OCI-LY7 (cell line): ENCODE data around the gene SALL4. TPM values are rescaled to one million over a fixed set of nuclear protein-coding genes. Genes with fewer than 3 reads are reported as not detected.

Experiments used
- BruUV-seq: library from RNA; stranded (reverse); fragments of 400-500 nt; replicated peaks from 2 replicates; lab custom pipeline; 2021; lab: Mats Ljungman, UMichigan
- CTCF ChIA-PET: fragments of 300-600 bp; sonication (Branson Sonifier 250); formaldehyde crosslinking; loops from one replicate; lab custom pipeline; 2022; ENCODE audit warnings: antibody characterized with exemption; ENCODE audit not compliant: unreplicated experiment; lab: Charles Lee
- POLR2A ChIA-PET: fragments of 300-600 bp; sonication (Branson Sonifier 250); formaldehyde crosslinking; loops from one replicate; lab custom pipeline; 2022; ENCODE audit warnings: antibody characterized with exemption; lab: Charles Lee
- DNase-seq: peaks from one replicate; pipeline ENCODE4 v3.0.0-alpha.2; 2015; ENCODE audit warnings: low spot score
- H2AFZ ChIP-seq: fragments of 200-600 bp; sonication (generic), shearing (Covaris generic); 2 replicates; pipeline ENCODE4 v1.6.1; 2014; ENCODE audit warnings: mild to moderate bottlenecking, antibody characterized with exemption, low read length, moderate library complexity
- H3K27ac ChIP-seq: fragments of 200-600 bp; sonication (generic); 2 replicates; pipeline ENCODE4 v1.5.1; 2014; ENCODE audit warnings: mixed run types, low read depth, mild to moderate bottlenecking, moderate library complexity, low read length, inconsistent platforms; ENCODE audit not compliant: poor library complexity, severe bottlenecking
- H3K36me3 ChIP-seq: fragments of 200-600 bp; sonication (generic); 2 replicates; pipeline ENCODE4 v1.6.1; 2014; ENCODE audit warnings: mild to moderate bottlenecking, antibody characterized with exemption, low read length, moderate library complexity, mixed read lengths; ENCODE audit not compliant: insufficient read depth
- H3K4me1 ChIP-seq: fragments of 200-600 bp; sonication (generic); 2 replicates; pipeline ENCODE4 v1.5.1; 2014; ENCODE audit warnings: mild to moderate bottlenecking, low read length; ENCODE audit not compliant: insufficient read depth, poor library complexity, severe bottlenecking
- H3K4me2 ChIP-seq: fragments of 200-600 bp; sonication (generic); 2 replicates; pipeline ENCODE4 v1.6.1; 2014; ENCODE audit warnings: mild to moderate bottlenecking, low read length
- H3K4me3 ChIP-seq: fragments of 200-600 bp; sonication (generic); 2 replicates; pipeline ENCODE4 v1.5.1; 2014; ENCODE audit warnings: mild to moderate bottlenecking, low read depth, low read length; ENCODE audit not compliant: poor library complexity, severe bottlenecking
- H3K79me2 ChIP-seq: fragments of 200-600 bp; sonication (generic); 2 replicates; pipeline ENCODE4 v1.6.1; 2016; ENCODE audit warnings: low read depth, mild to moderate bottlenecking, low read length, moderate library complexity, mixed read lengths; ENCODE audit not compliant: insufficient read depth
- H3K9me2 ChIP-seq: fragments of 200-600 bp; sonication (generic); 2 replicates; pipeline ENCODE4 v1.6.1; 2016; ENCODE audit warnings: mild to moderate bottlenecking, low read length, mixed read lengths; ENCODE audit not compliant: insufficient read depth
- H3K9me3 ChIP-seq: fragments of 200-600 bp; sonication (generic); 2 replicates; pipeline ENCODE4 v1.6.1; 2014; ENCODE audit warnings: mild to moderate bottlenecking, mixed run types, low read length, mixed read lengths
- H4K20me1 ChIP-seq: fragments of 200-600 bp; sonication (generic); 2 replicates; pipeline ENCODE4 v1.6.1; 2014; ENCODE audit warnings: mild to moderate bottlenecking, antibody characterized with exemption, low read length, moderate library complexity, mixed read lengths; ENCODE audit not compliant: insufficient read depth
- CTCF ChIP-seq: fragments of 200-600 bp; sonication (generic); conservative IDR thresholded peaks from 2 replicates; pipeline ENCODE4 v1.5.1; 2014; ENCODE audit warnings: mild to moderate bottlenecking, antibody characterized with exemption, low read length, moderate library complexity, mixed read lengths
- EZH2phosphoT487 ChIP-seq: fragments of 200-600 bp; sonication (generic); IDR thresholded peaks from 2 replicates; pipeline ENCODE4 v1.6.1; 2018; ENCODE audit warnings: low read depth, borderline replicate concordance, mild to moderate bottlenecking, mixed run types, antibody characterized with exemption, low read length, moderate library complexity, mixed read lengths
- intact Hi-C: fragments of 100-400 bp; cut with micrococcal nuclease; formaldehyde crosslinking; loops from one replicate; pipeline ENCODE4 v1.10.0; 2022; ENCODE audit not compliant: unreplicated experiment
- total RNA-seq, 2 experiments: library from RNA; depleted of rRNA in 1 of 2; stranded (reverse); fragments of >200 nt in 1 of 2; shearing (Covaris generic) in 1 of 2; gene quantifications; 2 replicates each; pipeline ENCODE4 v1.2.3, GENCODE V29; 2014 to 2022

The SALL4 gene
- total RNA-seq, 2 experiments from 2014 or later, result 0.06 TPM; not detected in 1

- TF ChIP-seq EZH2phosphoT487, result no peak
- no peak for TF ChIP-seq CTCF
- no peak for DNase-seq
- no peaks in the 10 kb centered on the region for H3K9me2 ChIP-seq
- ChIA-PET CTCF (interaction anchor here (0.6 kb wide), 1 partner anchor 21 kb away, joined by 3 read pairs; no protein-coding TSS in a partner anchor), POLR2A (no interaction called here)
- BruUV-seq, result no TSS peak
- no peaks in the 10 kb centered on the region for H3K9me3 ChIP-seq
- no peak overlapping the region for H2AFZ ChIP-seq
- H3K4me3 ChIP-seq, result no peak overlapping the region
- H4K20me1 ChIP-seq, result no peaks in the 10 kb centered on the region
- H3K4me2 ChIP-seq, result no peak overlapping the region
- H3K36me3 ChIP-seq, result no peaks in the 10 kb centered on the region
- no peaks in the 10 kb centered on the region for H3K79me2 ChIP-seq
- no peaks in the 10 kb centered on the region for H3K4me1 ChIP-seq
- intact Hi-C loops, result no loop called here
- H3K27ac ChIP-seq, result no peak overlapping the region
Measured at GRCh38 chr20:51799401-51799860, 2.9 kb downstream of the SALL4 start.

DNA sequence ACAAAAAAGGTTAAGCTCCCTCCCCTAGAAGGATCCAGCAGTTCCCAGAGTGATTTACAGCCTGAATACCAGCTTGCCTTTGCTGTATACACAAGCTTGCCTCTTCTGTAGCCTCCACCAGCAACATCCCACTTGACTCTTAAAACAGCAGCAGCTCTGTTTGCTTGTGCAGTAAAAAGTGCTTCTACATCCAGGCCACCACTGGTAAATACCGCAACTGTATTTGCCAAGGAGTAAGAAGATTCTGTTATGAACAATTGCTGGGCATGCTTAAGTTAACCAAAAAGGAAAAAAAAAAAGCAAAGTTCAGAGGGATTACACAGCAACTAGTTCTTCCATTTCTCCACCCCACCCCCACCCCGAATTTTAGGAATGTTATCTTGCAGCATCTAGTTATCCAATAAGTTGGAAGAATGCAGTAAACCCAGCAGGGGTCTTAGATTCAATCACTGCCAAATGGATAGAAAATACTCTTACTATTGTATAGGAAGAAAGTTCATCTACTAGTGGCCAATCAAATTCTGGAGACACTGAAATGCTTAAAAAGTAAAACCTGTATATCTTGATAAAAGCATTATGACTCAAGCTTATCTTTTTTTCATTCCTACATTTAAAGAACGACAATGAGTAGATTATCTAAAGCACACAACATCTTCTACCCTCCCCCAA, 4.8 kb downstream of the SALL4 start:
- no peaks in the 10 kb centered on the region for H3K36me3 ChIP-seq
- no peak overlapping the region for H3K4me2 ChIP-seq
- H3K27ac ChIP-seq, result no peak overlapping the region
- H3K9me2 ChIP-seq, result no peaks in the 10 kb centered on the region
- H2AFZ ChIP-seq, result no peak overlapping the region
- H3K79me2 ChIP-seq, result no peaks in the 10 kb centered on the region
- POLR2A ChIA-PET, result no interaction called here
- BruUV-seq, result no TSS peak
- intact Hi-C loops, result loop anchor here (2.0 kb wide), 1 partner anchor 159 kb away; no protein-coding TSS in a partner anchor
- no peak for DNase-seq
- TF ChIP-seq EZH2phosphoT487, result no peak
- TF ChIP-seq CTCF, result no peak
- CTCF ChIA-PET, result no interaction called here
- H3K4me3 ChIP-seq, result no peak overlapping the region
- no peaks in the 10 kb centered on the region for H3K4me1 ChIP-seq
- H4K20me1 ChIP-seq, result no peaks in the 10 kb centered on the region
- H3K9me3 ChIP-seq, result no peaks in the 10 kb centered on the region

- ChIA-PET POLR2A (interaction anchor here (0.5 to 0.8 kb wide), 3 partner anchors 132 to 953 kb away, joined by 3 to 6 read pairs (median 5); no protein-coding TSS in a partner anchor), CTCF (no interaction called here)
- H3K9me2 ChIP-seq, result no peaks in the 10 kb centered on the region
- intact Hi-C loops, result loop anchor here (2.0 kb wide), 1 partner anchor 158 kb away; no protein-coding TSS in a partner anchor
- H3K4me1 ChIP-seq, result no peaks in the 10 kb centered on the region
- BruUV-seq, result no TSS peak
- no peak for DNase-seq
- H3K27ac ChIP-seq, result no peak overlapping the region
- TF ChIP-seq EZH2phosphoT487, result no peak
- TF ChIP-seq CTCF, result no peak
- no peaks in the 10 kb centered on the region for H3K36me3 ChIP-seq
- no peaks in the 10 kb centered on the region for H3K9me3 ChIP-seq
- no peak overlapping the region for H2AFZ ChIP-seq
- H4K20me1 ChIP-seq, result no peaks in the 10 kb centered on the region
- H3K4me3 ChIP-seq, result no peak overlapping the region
- H3K4me2 ChIP-seq, result no peak overlapping the region
- no peaks in the 10 kb centered on the region for H3K79me2 ChIP-seq
Measured at GRCh38 chr20:51796340-51796739, 6.0 kb downstream of the SALL4 start.
